B cell (primary cell): Measurements from ENCODE around the gene ASCL5. TPM values are rescaled to one million over a fixed set of nuclear protein-coding genes. Genes with fewer than 3 reads are reported as not detected.

Source experiments
- ATAC-seq: fragments of 200-7000 bp; cut with Tn5 transposase; one replicate; pipeline ENCODE4 v1.10.0; 2021; ENCODE audit warnings: low read depth, mild to moderate bottlenecking, moderate number of reproducible peaks, moderate library complexity
- CTCF ChIA-PET: fragments of 350-600 bp; sonication (Branson Sonifier 250); formaldehyde crosslinking; loops from one replicate; lab custom pipeline; 2021; ENCODE audit warnings: antibody characterized with exemption, inconsistent platforms; lab: Charles Lee
- POLR2A ChIA-PET: fragments of 350-600 bp; sonication (Branson Sonifier 250); formaldehyde crosslinking; loops from one replicate; lab custom pipeline; 2021; ENCODE audit warnings: antibody characterized with exemption; lab: Charles Lee
- DNase-seq: peaks from one replicate; pipeline ENCODE4 v3.0.0; 2013
- H2AFZ ChIP-seq: 2 replicates; pipeline ENCODE4 v1.6.1; 2012; ENCODE audit warnings: mild to moderate bottlenecking, low read depth, low read length; ENCODE audit not compliant: insufficient read depth, poor library complexity, severe bottlenecking
- H3K27ac ChIP-seq, 2 donors: 1 replicate in 1 of 2; 2 replicates in 1 of 2; pipeline ENCODE4 v1.5.1; 2012 to 2013; ENCODE audit warnings: low read length in 2 of 2, mild to moderate bottlenecking in 2 of 2, moderate library complexity in 1 of 2
- H3K27me3 ChIP-seq, 4 experiments: fragments of 200-600 bp in 1 of 4; sonication (generic) in 1 of 4; replicated peaks in 1 of 4; 1 replicate in 2 of 4; 2 replicates in 2 of 4; pipeline versions ENCODE4 v1.6.1 to v1.7.0; 2013 to 2016; ENCODE audit warnings: low read length in 3 of 4, mild to moderate bottlenecking in 2 of 4, mixed read lengths in 1 of 4, moderate library complexity in 1 of 4; ENCODE audit not compliant: insufficient read depth in 4 of 4, control insufficient read depth in 3 of 4; ENCODE audit errors: control extremely low read depth in 1 of 4
- H3K36me3 ChIP-seq, 2 experiments: replicated peaks in 1 of 2; 1 replicate in 1 of 2; 2 replicates in 1 of 2; pipeline versions ENCODE4 v1.6.1 to v1.7.1; 2013; ENCODE audit warnings: low read length in 1 of 2; ENCODE audit not compliant: insufficient read depth in 2 of 2, control insufficient read depth in 1 of 2; ENCODE audit errors: control extremely low read depth in 1 of 2, extremely low read depth in 1 of 2
- H3K4me1 ChIP-seq, 2 donors: fragments of 200-600 bp in 1 of 2; sonication (generic) in 1 of 2; 1 replicate in 1 of 2; 2 replicates in 1 of 2; pipeline versions ENCODE4 v1.5.1 to v1.6.1; 2013 to 2017; ENCODE audit warnings: low read length in 2 of 2; ENCODE audit not compliant: control insufficient read depth in 2 of 2, insufficient read depth in 2 of 2
- H3K4me2 ChIP-seq: replicated peaks from 2 replicates; pipeline ENCODE3; 2012; ENCODE audit warnings: mild to moderate bottlenecking, low read depth, low read length; ENCODE audit not compliant: poor library complexity, severe bottlenecking
- H3K4me3 ChIP-seq, 5 experiments: fragments of 200-600 bp in 1 of 5; sonication (generic) in 1 of 5; 1 replicate in 3 of 5; 2 replicates in 2 of 5; pipeline versions ENCODE4 v1.5.1 to v1.7.0; 2011 to 2016; ENCODE audit warnings: low read length in 4 of 5, mild to moderate bottlenecking in 4 of 5, low read depth in 2 of 5, control low read depth in 1 of 5, moderate library complexity in 1 of 5; ENCODE audit not compliant: insufficient read depth in 1 of 5; ENCODE audit errors: control extremely low read depth in 1 of 5, extremely low read depth in 1 of 5
- H3K79me2 ChIP-seq: fragments of 200-600 bp; sonication (generic); one replicate; pipeline ENCODE4 v1.6.0; 2016; ENCODE audit warnings: low read length; ENCODE audit not compliant: control insufficient read depth, insufficient read depth
- H3K9ac ChIP-seq: fragments of 200-600 bp; sonication (generic); 2 replicates; pipeline ENCODE4 v1.6.1; 2017; ENCODE audit warnings: mild to moderate bottlenecking, low read length, moderate library complexity
- H3K9me3 ChIP-seq, 3 donors: one replicate each; pipeline versions ENCODE4 v1.6.1 to v1.7.1; 2013; ENCODE audit warnings: low read length in 2 of 3; ENCODE audit not compliant: control insufficient read depth in 2 of 3, insufficient read depth in 1 of 3; ENCODE audit errors: control extremely low read depth in 1 of 3
- H4K20me1 ChIP-seq: 2 replicates; pipeline ENCODE4 v1.6.0; 2012; ENCODE audit warnings: mild to moderate bottlenecking, low read length; ENCODE audit not compliant: insufficient read depth, control insufficient read depth, poor library complexity, severe bottlenecking
- H3K27ac Mint-ChIP-seq: one replicate; pipeline ENCODE4 v1.8.0; 2021; ENCODE audit warnings: mixed read lengths
- H3K27me3 Mint-ChIP-seq: one replicate; pipeline ENCODE4 v1.8.0; 2021; ENCODE audit warnings: mixed read lengths
- H3K4me1 Mint-ChIP-seq: one replicate; pipeline ENCODE4 v1.8.0; 2021; ENCODE audit warnings: mixed read lengths
- H3K4me3 Mint-ChIP-seq: one replicate; pipeline ENCODE4 v1.8.0; 2021; ENCODE audit warnings: mixed read lengths
- H3K9me3 Mint-ChIP-seq: one replicate; pipeline ENCODE4 v1.8.0; 2022; ENCODE audit warnings: mixed read lengths; ENCODE audit not compliant: insufficient read depth
- CTCF ChIP-seq: fragments of 200-600 bp; IDR thresholded peaks from one replicate; pipeline ENCODE4 v1.8.0; 2022; ENCODE audit warnings: antibody characterized with exemption, mild to moderate bottlenecking
- EZH2 ChIP-seq: IDR thresholded peaks from 2 replicates; pipeline ENCODE4 v1.6.1; 2012; ENCODE audit warnings: borderline replicate concordance, low read depth, mild to moderate bottlenecking, moderate library complexity, low read length; ENCODE audit not compliant: insufficient read depth, poor library complexity, severe bottlenecking
- WGBS: methylation state at CpG from one replicate; pipeline ENCODE4 v1.1.5; 2013; ENCODE audit warnings: missing lambda C conversion rate; ENCODE audit not compliant: insufficient coverage; 5-methylcytosine and 5-hydroxymethylcytosine counted together
- intact Hi-C: fragments of 100-400 bp; cut with micrococcal nuclease; formaldehyde crosslinking; loops from one replicate; pipeline ENCODE4 v1.10.0; 2022
- polyA plus RNA-seq: library from polyadenylated mRNA; depleted of rRNA; stranded (reverse); fragments of >200 nt; gene quantifications from 2 replicates; pipeline ENCODE4 v1.2.3, GENCODE V29; 2012
- total RNA-seq, 2 donors: library from RNA; stranded (reverse); fragments of 120-200 nt in 1 of 2; gene quantifications; 1 replicate in 1 of 2; 2 replicates in 1 of 2; pipeline versions ENCODE4 v1.2.3 to v1.2.4, GENCODE V29; 2013 to 2022

ASCL5 gene
- total and polyA plus RNA-seq, 2 donors (not counting 1 experiment from before 2014, with no cell fraction given) = not detected

GRCh38 chr1:201125800-201126199, 1.2 kb downstream of the ASCL5 start:
- H3K27me3 ChIP-seq = peaks cover 0 to 3% (median 0%) of the 10 kb centered on the region in 4 experiments
- ChIA-PET CTCF (interaction anchor here (1.6 kb wide), 1 partner anchor 154 kb away, joined by 5 read pairs; no protein-coding TSS in a partner anchor), POLR2A (no interaction called here)
- no peak overlapping the region for H2AFZ ChIP-seq
- H3K4me2 ChIP-seq = no peak overlapping the region
- no CpG with 5 or more reads among the region's 7 CpGs for WGBS
- no peak overlapping the region for H3K27ac ChIP-seq
- no peaks in the 10 kb centered on the region for H4K20me1 ChIP-seq
- no peaks in the 10 kb centered on the region for H3K79me2 ChIP-seq
- Mint-ChIP-seq H3K4me1 (no peaks in the 10 kb centered on the region), H3K27ac (no peak overlapping the region), H3K27me3 (peaks cover 25% of the 10 kb centered on the region), H3K4me3 (no peak overlapping the region), H3K9me3 (no peaks in the 10 kb centered on the region)
- H3K4me3 ChIP-seq = no peak overlapping the region
- ATAC-seq = no peak
- no peaks in the 10 kb centered on the region for H3K4me1 ChIP-seq
- no peaks in the 10 kb centered on the region for H3K9me3 ChIP-seq
- no peak overlapping the region for H3K9ac ChIP-seq
- H3K36me3 ChIP-seq = no peaks in the 10 kb centered on the region
- intact Hi-C loops = no loop called here
- DNase-seq = no peak
- TF ChIP-seq CTCF (no peak), EZH2 (no peak)

- ChIA-PET CTCF (interaction anchor here (1.6 kb wide), 1 partner anchor 153 kb away, joined by 5 read pairs; no protein-coding TSS in a partner anchor), POLR2A (no interaction called here)
- Mint-ChIP-seq H3K4me3 (no peak overlapping the region), H3K27ac (no peak overlapping the region), H3K27me3 (peaks cover 25% of the 10 kb centered on the region), H3K4me1 (peaks cover 3% of the 10 kb centered on the region), H3K9me3 (no peaks in the 10 kb centered on the region)
- no peak for TF ChIP-seq CTCF
- no peak for TF ChIP-seq EZH2
- WGBS = 88% methylated on average over 9 of the region's 9 CpGs
- no peaks in the 10 kb centered on the region for H4K20me1 ChIP-seq
- peaks cover 0 to 2% of the 10 kb centered on the region in 2 donors for H3K4me1 ChIP-seq
- no peaks in the 10 kb centered on the region for H3K79me2 ChIP-seq
- H2AFZ ChIP-seq = no peak overlapping the region
- H3K27me3 ChIP-seq = peaks cover 0 to 3% (median 0%) of the 10 kb centered on the region in 4 experiments
- DNase-seq = no peak
- H3K9ac ChIP-seq = no peak overlapping the region
- no peaks in the 10 kb centered on the region for H3K36me3 ChIP-seq
- H3K4me2 ChIP-seq = no peak overlapping the region
- intact Hi-C loops = no loop called here
- ATAC-seq = no peak
- no peak overlapping the region for H3K4me3 ChIP-seq
- H3K27ac ChIP-seq = no peak overlapping the region
- H3K9me3 ChIP-seq = no peaks in the 10 kb centered on the region
These were observed 2.0 kb downstream of the ASCL5 start for GRCh38 chr1:201125019-201125418.
